NCI-H2171 (cell line): ENCODE data around the gene TTC21A.
"Not testable (repeated sequence)": the region's sequence is repeated elsewhere in the genome, so short reads cannot be mapped to it uniquely, and the experiment has no call there.

ENCODE experiments used
- DNase-seq: peaks from one replicate; lab custom pipeline; 2025; lab: John Stamatoyannopoulos, UW

Gene TTC21A

GRCh38 chr3:39149498-39150147 lies 42.1 kb downstream of the TTC21A start:
- no peak for DNase-seq

- peak; percentile 48 for DNase-seq
Measured at GRCh38 chr3:39150148-39150802, 42.8 kb downstream of the TTC21A start.

GRCh38 chr3:39150803-39151631 lies 43.5 kb downstream of the TTC21A start:
- no peak for DNase-seq

GRCh38 chr3:39153977-39154279 lies 46.4 kb downstream of the TTC21A start:
- no peak for DNase-seq

- no peak for DNase-seq
Measured at GRCh38 chr3:39154280-39155021, 47.0 kb downstream of the TTC21A start.

GRCh38 chr3:39156421-39156820 lies 48.9 kb downstream of the TTC21A start:
- DNase-seq, result no peak

GRCh38 chr3:39157359-39157758 lies 49.9 kb downstream of the TTC21A start:
- no peak for DNase-seq

GRCh38 chr3:39158148-39158715 lies 50.8 kb downstream of the TTC21A start:
- DNase-seq, result no peak

GRCh38 chr3:39164414-39164813 lies 56.9 kb downstream of the TTC21A start:
- no peak for DNase-seq

- DNase-seq, result no peak
Measured at GRCh38 chr3:39165518-39165917, 58.0 kb downstream of the TTC21A start.

- DNase-seq, result no peak
Measured at GRCh38 chr3:39166134-39166710, 58.7 kb downstream of the TTC21A start.

- DNase-seq, result no peak
Measured at GRCh38 chr3:39166932-39167532, 59.6 kb downstream of the TTC21A start.

- DNase-seq, result no peak
Measured at GRCh38 chr3:39168156-39168780, 60.8 kb downstream of the TTC21A start.

GRCh38 chr3:39169712-39170111 lies 62.2 kb downstream of the TTC21A start:
- DNase-seq, result no peak

- DNase-seq, result no peak
Measured at GRCh38 chr3:39170461-39170860, 63.0 kb downstream of the TTC21A start.

- not testable (repeated sequence) for DNase-seq
Measured at GRCh38 chr3:39170877-39171276, 63.4 kb downstream of the TTC21A start.

- DNase-seq, result no peak
Measured at GRCh38 chr3:39171860-39172259, 64.4 kb downstream of the TTC21A start.

- no peak for DNase-seq
Measured at GRCh38 chr3:39173318-39174125, 66.0 kb downstream of the TTC21A start.

- no peak for DNase-seq
Measured at GRCh38 chr3:39176025-39176714, 68.7 kb downstream of the TTC21A start.
